Umbilical cord (tissue), 2 donors: Measurements from ENCODE around the gene PRDM16. TPM values are rescaled to one million over a fixed set of nuclear protein-coding genes. Genes with fewer than 3 reads are reported as not detected.

Experiments
- DNase-seq: peaks from one replicate; pipeline ENCODE4 v3.0.0-alpha.2; 2015; ENCODE audit warnings: low spot score
- total RNA-seq: library from RNA; depleted of rRNA; stranded (reverse); fragments of >200 nt; gene quantifications from one replicate; pipeline ENCODE4 v1.2.3, GENCODE V29; 2014; ENCODE audit warnings: low replicate concordance; ENCODE audit not compliant: insufficient read depth

The PRDM16 gene
- total RNA-seq, 1 donor from 2014 or later, result 6.3 TPM

- DNase-seq, result no peak
Measured at GRCh38 chr1:3297756-3298155, 228.8 kb downstream of the PRDM16 start.

- DNase-seq, result no peak
Measured at GRCh38 chr1:3298197-3298596, 229.2 kb downstream of the PRDM16 start.

GRCh38 chr1:3304246-3304645 lies 235.2 kb downstream of the PRDM16 start:
- DNase-seq, result no peak

- DNase-seq, result no peak
Measured at GRCh38 chr1:3304692-3305091, 235.7 kb downstream of the PRDM16 start.

- no peak for DNase-seq
Measured at GRCh38 chr1:3305156-3305555, 236.2 kb downstream of the PRDM16 start.

- no peak for DNase-seq
Measured at GRCh38 chr1:3306583-3307291, 237.7 kb downstream of the PRDM16 start.

GRCh38 chr1:3307359-3307758 lies 238.4 kb downstream of the PRDM16 start:
- DNase-seq, result no peak

GRCh38 chr1:3308053-3308452 lies 239.1 kb downstream of the PRDM16 start:
- no peak for DNase-seq

GRCh38 chr1:3310718-3311400 lies 241.9 kb downstream of the PRDM16 start:
- no peak for DNase-seq

GRCh38 chr1:3311711-3312110 lies 242.7 kb downstream of the PRDM16 start:
- DNase-seq, result no peak

GRCh38 chr1:3312310-3312897 lies 243.4 kb downstream of the PRDM16 start:
- DNase-seq, result peak; percentile 37

GRCh38 chr1:3312898-3313575 lies 244.0 kb downstream of the PRDM16 start:
- peak; percentile 99 for DNase-seq

GRCh38 chr1:3313576-3313950 lies 244.6 kb downstream of the PRDM16 start:
- DNase-seq, result peak; percentile 93

- DNase-seq, result peak; percentile 63
Measured at GRCh38 chr1:3314491-3315381, 245.7 kb downstream of the PRDM16 start.

- DNase-seq, result no peak
Measured at GRCh38 chr1:3315399-3316339, 246.7 kb downstream of the PRDM16 start.

GRCh38 chr1:3316340-3316943 lies 247.4 kb downstream of the PRDM16 start:
- no peak for DNase-seq

GRCh38 chr1:3317456-3317855 lies 248.5 kb downstream of the PRDM16 start:
- DNase-seq, result no peak

- no peak for DNase-seq
Measured at GRCh38 chr1:3318329-3318728, 249.3 kb downstream of the PRDM16 start.

- peak; percentile 37 for DNase-seq
Measured at GRCh38 chr1:3319874-3320245, 250.9 kb downstream of the PRDM16 start.
